Astrocyte of the cerebellum (primary cell): ENCODE measurements around the gene OTOL1.

ENCODE experiments used
- DNase-seq: peaks from one replicate; pipeline ENCODE4 v3.0.0-alpha.2; 2011; ENCODE audit warnings: low read depth
- H3K4me3 ChIP-seq: 2 replicates; pipeline ENCODE4 v1.5.1; 2011; ENCODE audit warnings: mild to moderate bottlenecking, low read depth, low read length, moderate library complexity
- CTCF ChIP-seq: IDR thresholded peaks from 2 replicates; pipeline ENCODE4 v1.5.1; 2012; ENCODE audit warnings: low read length, low read depth, moderate library complexity, mild to moderate bottlenecking; ENCODE audit errors: missing control alignments
- in situ Hi-C: cut with HindIII; loops from 2 replicates; pipeline ENCODE4 v1.10.0; 2017; ENCODE audit warnings: low sequenced_read_pairs

The OTOL1 gene

GRCh38 chr3:161496508-161496907, at the start of gene OTOL1:
TSS of gene OTOL1 (plus strand) at chr3:161496808. CDS start at chr3:161496808, 0 bp downstream.
- in situ Hi-C loops, result no loop called here
- TF ChIP-seq CTCF, result no peak
- no peak for DNase-seq
- H3K4me3 ChIP-seq, result no peak within 1 kb of the TSS

GRCh38 chr3:161449785-161450184, 46.8 kb upstream of the OTOL1 start:
- TF ChIP-seq CTCF, result no peak
- no peak overlapping the region for H3K4me3 ChIP-seq
- in situ Hi-C loops, result no loop called here
- no peak for DNase-seq

- DNase-seq, result no peak
- no peak overlapping the region for H3K4me3 ChIP-seq
- no peak for TF ChIP-seq CTCF
- in situ Hi-C loops, result no loop called here
Observed at GRCh38 chr3:161452179-161452578, 44.4 kb upstream of the OTOL1 start.

GRCh38 chr3:161454615-161455014, 42.0 kb upstream of the OTOL1 start:
- no peak for DNase-seq
- no peak overlapping the region for H3K4me3 ChIP-seq
- no peak for TF ChIP-seq CTCF
- in situ Hi-C loops, result no loop called here

- no peak for DNase-seq
- no peak overlapping the region for H3K4me3 ChIP-seq
- no peak for TF ChIP-seq CTCF
- in situ Hi-C loops, result no loop called here
Observed at GRCh38 chr3:161455962-161456361, 40.6 kb upstream of the OTOL1 start.

GRCh38 chr3:161462138-161462537, 34.5 kb upstream of the OTOL1 start:
- TF ChIP-seq CTCF, result no peak
- H3K4me3 ChIP-seq, result no peak overlapping the region
- DNase-seq, result no peak
- in situ Hi-C loops, result no loop called here

- H3K4me3 ChIP-seq, result no peak overlapping the region
- DNase-seq, result no peak
- TF ChIP-seq CTCF, result no peak
- in situ Hi-C loops, result no loop called here
Observed at GRCh38 chr3:161471211-161471610, 25.4 kb upstream of the OTOL1 start.
